ENCODE data around the gene LILRB4.
"Not testable (repeated sequence)": the region's sequence is repeated elsewhere in the genome, so short reads cannot be mapped to it uniquely, and the experiment has no call there.

GRCh38 chr19:54631489-54632337, 31.1 kb upstream of the LILRB4 start:
- TF ChIP-seq CTCF (IDR thresholded peaks at IDR 0.05; ENCODE audit: insufficient read depth, low read depth, low read length); EZH2 (IDR thresholded peaks at IDR 0.05; ENCODE audit: insufficient read depth, low read length): not testable (repeated sequence)

Measured in astrocyte (in vitro differentiated cells and primary cell).